MM.1S (cell line): ENCODE data around the gene PHPT1.
"Not testable (repeated sequence)": the region's sequence is repeated elsewhere in the genome, so short reads cannot be mapped to it uniquely, and the experiment has no call there.

Experiments
- DNase-seq: peaks from one replicate; pipeline ENCODE4 v3.0.0-alpha.2; 2015
- H2AFZ ChIP-seq: fragments of 300-600 bp; sonication (generic); 2 replicates; pipeline ENCODE4 v1.6.0; 2016; ENCODE audit warnings: antibody characterized with exemption, low read length
- H3F3A ChIP-seq: fragments of 300-600 bp; sonication (generic); 2 replicates; pipeline ENCODE4 v1.6.1; 2016; ENCODE audit warnings: mild to moderate bottlenecking, antibody characterized with exemption, low read length, moderate library complexity, mixed read lengths; ENCODE audit not compliant: insufficient read depth
- H3K27ac ChIP-seq: fragments of 300-600 bp; sonication (generic); 2 replicates; pipeline ENCODE4 v1.5.1; 2016; ENCODE audit warnings: mild to moderate bottlenecking, low read length
- H3K27me3 ChIP-seq: fragments of 300-600 bp; sonication (generic); replicated peaks from 2 replicates; pipeline ENCODE4 v1.6.0; 2016; ENCODE audit warnings: low read length; ENCODE audit not compliant: insufficient read depth
- H3K36me3 ChIP-seq: fragments of 300-600 bp; sonication (generic); replicated peaks from 2 replicates; pipeline ENCODE4 v1.6.1; 2016; ENCODE audit warnings: mild to moderate bottlenecking, low read length, mixed read lengths; ENCODE audit not compliant: insufficient read depth
- H3K4me1 ChIP-seq: fragments of 300-600 bp; sonication (generic); 2 replicates; pipeline ENCODE4 v1.6.1; 2016; ENCODE audit warnings: low read length, mixed read lengths
- H3K4me2 ChIP-seq: fragments of 300-600 bp; sonication (generic); 2 replicates; pipeline ENCODE4 v1.6.0; 2016; ENCODE audit warnings: low read depth, low read length
- H3K4me3 ChIP-seq: fragments of 300-600 bp; sonication (generic); 2 replicates; pipeline ENCODE4 v1.5.1; 2016; ENCODE audit warnings: low read length, mixed read lengths
- H3K79me2 ChIP-seq: fragments of 300-600 bp; sonication (generic); 2 replicates; pipeline ENCODE4 v1.6.1; 2016; ENCODE audit warnings: mixed run types, low read length, mixed read lengths
- H3K9ac ChIP-seq: fragments of 300-600 bp; sonication (generic); 2 replicates; pipeline ENCODE4 v1.6.1; 2016; ENCODE audit warnings: low read length, mixed read lengths
- H3K9me2 ChIP-seq: fragments of 300-600 bp; sonication (generic); replicated peaks from 2 replicates; pipeline ENCODE4 v1.6.1; 2016; ENCODE audit warnings: mild to moderate bottlenecking, low read length, mixed read lengths; ENCODE audit not compliant: insufficient read depth
- H3K9me3 ChIP-seq: fragments of 300-600 bp; sonication (generic); replicated peaks from 2 replicates; pipeline ENCODE4 v1.6.1; 2016; ENCODE audit warnings: mild to moderate bottlenecking, low read length, mixed read lengths; ENCODE audit not compliant: insufficient read depth
- H4K20me1 ChIP-seq: fragments of 300-600 bp; sonication (generic); 2 replicates; pipeline ENCODE4 v1.6.1; 2016; ENCODE audit warnings: mild to moderate bottlenecking, low read length, moderate library complexity, mixed read lengths; ENCODE audit not compliant: insufficient read depth
- CTCF ChIP-seq: fragments of 300-600 bp; sonication (generic); IDR thresholded peaks from 2 replicates; pipeline ENCODE4 v1.5.1; 2016; ENCODE audit warnings: antibody characterized with exemption, low read length, mixed read lengths
- EZH2 ChIP-seq: fragments of 300-600 bp; sonication (generic); optimal IDR thresholded peaks from 2 replicates; pipeline ENCODE3; 2017; ENCODE audit warnings: low read depth, mild to moderate bottlenecking, antibody characterized with exemption, low read length, mixed read lengths
- EZH2phosphoT487 ChIP-seq: fragments of 300-600 bp; sonication (generic); IDR thresholded peaks from 2 replicates; pipeline ENCODE4 v1.6.1; 2018; ENCODE audit warnings: antibody characterized with exemption, low read length

Gene PHPT1

DNA sequence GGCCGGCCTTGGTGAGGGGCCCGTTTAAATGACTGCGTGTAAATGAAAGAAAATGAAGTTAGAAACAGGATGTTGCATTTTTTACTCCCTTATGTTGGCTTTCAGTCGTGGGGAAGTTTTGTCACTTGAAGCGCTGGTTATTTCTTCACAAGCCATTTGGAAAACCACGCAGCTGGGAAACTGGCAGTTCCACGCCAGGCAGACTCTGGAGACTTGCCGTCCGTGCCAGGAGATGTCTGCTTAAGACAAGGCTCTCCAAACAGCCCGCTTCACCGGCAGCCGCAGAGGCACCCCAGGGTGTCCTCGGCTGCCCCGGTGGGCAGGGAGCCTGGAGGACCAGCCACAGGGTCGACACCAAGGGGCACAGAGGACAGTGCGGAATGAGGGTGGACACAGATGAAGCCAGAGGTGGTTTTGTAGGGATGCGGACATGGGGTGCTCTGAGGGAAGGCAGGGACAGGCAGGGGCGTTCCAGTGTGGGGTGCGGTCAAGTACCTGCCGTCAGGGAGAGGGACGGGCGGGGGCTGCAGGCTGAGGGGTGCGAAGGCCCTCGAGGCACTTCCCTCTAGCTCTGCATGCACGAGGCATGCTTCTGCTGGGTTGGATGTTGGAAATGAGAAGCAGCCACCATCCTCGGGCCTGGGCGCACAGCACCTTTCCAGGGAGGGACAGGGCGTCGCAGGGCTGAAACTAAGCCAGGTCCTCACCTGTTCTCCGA lies 18.0 kb upstream of the PHPT1 start:
- Histone ChIP-seq H3K79me2 (no peaks in the 10 kb centered on the region), H3K9ac (no peak overlapping the region), H3K9me2 (no peaks in the 10 kb centered on the region), H3K4me3 (no peak overlapping the region), H3K4me1 (no peaks in the 10 kb centered on the region), H3K4me2 (no peak overlapping the region), H3F3A (no peaks in the 10 kb centered on the region), H3K36me3 (no peaks in the 10 kb centered on the region), H3K27ac (no peak overlapping the region), H4K20me1 (no peaks in the 10 kb centered on the region), H3K9me3 (no peaks in the 10 kb centered on the region), H3K27me3 (no peaks in the 10 kb centered on the region), H2AFZ (no peak overlapping the region)
- TF ChIP-seq CTCF: no peak
- no peak for TF ChIP-seq EZH2phosphoT487
- no peak for TF ChIP-seq EZH2
- DNase-seq: no peak

- TF ChIP-seq EZH2phosphoT487 (no peak), EZH2 (no peak), CTCF (no peak)
- H3K4me1 ChIP-seq: no peaks in the 10 kb centered on the region
- no peaks in the 10 kb centered on the region for H3K9me3 ChIP-seq
- H3K9me2 ChIP-seq: no peaks in the 10 kb centered on the region
- H3K4me3 ChIP-seq: no peak overlapping the region
- H4K20me1 ChIP-seq: no peaks in the 10 kb centered on the region
- H3K27ac ChIP-seq: no peak overlapping the region
- DNase-seq: no peak
- no peaks in the 10 kb centered on the region for H3F3A ChIP-seq
- H3K4me2 ChIP-seq: no peak overlapping the region
- no peaks in the 10 kb centered on the region for H3K36me3 ChIP-seq
- H3K27me3 ChIP-seq: no peaks in the 10 kb centered on the region
- H3K9ac ChIP-seq: no peak overlapping the region
- no peak overlapping the region for H2AFZ ChIP-seq
- H3K79me2 ChIP-seq: no peaks in the 10 kb centered on the region
Measured at GRCh38 chr9:136831720-136832104, 17.5 kb upstream of the PHPT1 start.

- H3K27me3 ChIP-seq: no peaks in the 10 kb centered on the region
- H3F3A ChIP-seq: no peaks in the 10 kb centered on the region
- H3K36me3 ChIP-seq: no peaks in the 10 kb centered on the region
Measured at GRCh38 chr9:136832581-136832980, 16.6 kb upstream of the PHPT1 start.

GRCh38 chr9:136833381-136834048 lies 15.7 kb upstream of the PHPT1 start:
- H3K4me1 ChIP-seq, DNase-seq, H3K36me3 ChIP-seq, H3K9me2 ChIP-seq, H3K79me2 ChIP-seq, H2AFZ ChIP-seq, H3K27me3 ChIP-seq, H3F3A ChIP-seq, H3K4me2 ChIP-seq, H3K9me3 ChIP-seq, H3K4me3 ChIP-seq, H4K20me1 ChIP-seq, H3K9ac ChIP-seq, H3K27ac ChIP-seq: not testable (repeated sequence)

More at GRCh38 chr9:136832581-136832980, 16.6 kb upstream of the PHPT1 start:
- no peaks in the 10 kb centered on the region for H3K79me2 ChIP-seq
- no peaks in the 10 kb centered on the region for H3K9me2 ChIP-seq
- no peak overlapping the region for H3K9ac ChIP-seq
- H3K27ac ChIP-seq: no peak overlapping the region
- no peak for DNase-seq
- no peak overlapping the region for H2AFZ ChIP-seq
- H3K4me3 ChIP-seq: no peak overlapping the region
- H3K9me3 ChIP-seq: no peaks in the 10 kb centered on the region
- H4K20me1 ChIP-seq: no peaks in the 10 kb centered on the region
- H3K4me1 ChIP-seq: no peaks in the 10 kb centered on the region
- no peak overlapping the region for H3K4me2 ChIP-seq
- TF ChIP-seq CTCF (no peak), EZH2 (no peak), EZH2phosphoT487 (no peak)
